Urinary bladder (tissue), 2 donors: ENCODE measurements around the gene OVCA2. TPM values are rescaled to one million over a fixed set of nuclear protein-coding genes. Genes with fewer than 3 reads are reported as not detected.
A peak's percentile ranks its signal among the peaks of the same experiment; 100 is the strongest.

ENCODE experiments used
- polyA plus RNA-seq: library from polyadenylated mRNA; stranded (reverse); fragments of 200-250 nt; gene quantifications from one replicate; pipeline ENCODE4 v1.2.3, GENCODE V29; 2013
- small RNA-seq: library from RNA; depleted of rRNA; stranded (forward); fragments of <200 nt; gene quantifications from one replicate; pipeline ENCODE3, GENCODE V24; 2014
- total RNA-seq: library from RNA; depleted of rRNA; stranded (reverse); fragments of >200 nt; gene quantifications from one replicate; pipeline ENCODE4 v1.2.3, GENCODE V29; 2014
- donor health status: healthy.

Gene OVCA2
- total and polyA plus RNA-seq, 2 donors, result 9.5 to 40.1 TPM

Small RNAs within 50 kb of the gene (small RNA-seq; reads per million reads assigned to genes)
- gene AC090617.9 (not detected), gene MIR132 (19.6 reads per million, percentile 95 among the genes with 10 or more reads in this experiment), gene MIR212 (9.0 reads per million, percentile 93 among the genes with 10 or more reads in this experiment), gene OVCA2 (not detected)

Other genes starting within 250 kb of the OVCA2 start
- gene SMYD4, start 212.1 kb upstream of the OVCA2 start, total RNA-seq, result 14.1 TPM
- gene SMYD4, start 212.1 kb upstream of the OVCA2 start, polyA plus RNA-seq, result 12.8 TPM
- 23.9 TPM for gene RPA1, start 212.0 kb upstream of the OVCA2 start, total RNA-seq
- gene RPA1, start 212.0 kb upstream of the OVCA2 start, polyA plus RNA-seq, result 46.3 TPM
- 1.3 TPM for gene RTN4RL1, start 16.7 kb upstream of the OVCA2 start, total RNA-seq
- 4.5 TPM for gene RTN4RL1, start 16.7 kb upstream of the OVCA2 start, polyA plus RNA-seq
- 17.4 TPM for gene DPH1, start 11.9 kb upstream of the OVCA2 start, total RNA-seq
- 36.5 TPM for gene DPH1, start 11.9 kb upstream of the OVCA2 start, polyA plus RNA-seq
- 31.4 TPM for gene HIC1, start 13.1 kb downstream of the OVCA2 start, total RNA-seq
- gene HIC1, start 13.1 kb downstream of the OVCA2 start, polyA plus RNA-seq, result 19.2 TPM